ENCODE data around the gene PDE4D. TPM values are rescaled to one million over a fixed set of nuclear protein-coding genes. Genes with fewer than 3 reads are reported as not detected.

Gene PDE4D
- total and polyA plus RNA-seq, 2 donors (not counting 3 experiments of a cell fraction or from before 2014, with no cell fraction given) = 34.5 to 51.2 TPM

DNA sequence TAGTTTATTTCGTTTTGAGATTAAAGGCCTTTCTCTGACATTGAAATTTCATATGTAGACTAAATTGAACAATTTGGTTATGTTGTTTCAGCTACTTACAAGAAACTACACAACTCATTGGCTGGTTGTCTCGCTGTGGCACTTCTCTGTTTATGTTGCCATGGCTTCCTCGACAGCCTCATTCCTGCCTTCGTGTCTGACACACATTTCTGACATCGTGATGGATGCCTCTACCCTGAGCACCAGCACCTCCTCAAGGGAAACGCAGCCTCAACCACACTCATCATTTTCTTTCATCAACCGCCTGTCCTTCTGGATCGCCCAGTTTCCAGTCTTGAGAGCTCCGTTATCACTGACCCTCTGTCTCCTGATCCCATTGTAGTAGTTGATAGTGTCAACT is 562.8 kb downstream of the PDE4D start:
- H4K20me1 ChIP-seq (replicated peaks; ENCODE audit: control insufficient read depth, extremely low read depth, insufficient read depth, low read length) = no peaks in the 10 kb centered on the region
- H3K9me1 ChIP-seq (replicated peaks; ENCODE audit: control insufficient read depth, extremely low read depth, insufficient read depth, low read length) = no peaks in the 10 kb centered on the region
- TF ChIP-seq FOS (IDR thresholded peaks at IDR 0.05; ENCODE audit: borderline replicate concordance, insufficient read depth, low read length) (no peak), MYC (IDR thresholded peaks at IDR 0.05; ENCODE audit: low read depth, low read length) (no peak), MAX (IDR thresholded peaks at IDR 0.05; ENCODE audit: insufficient read depth, insufficient read length) (no peak), JUN (IDR thresholded peaks at IDR 0.05; ENCODE audit: borderline replicate concordance, insufficient read depth, insufficient read length, low read depth) (no peak), EZH2 (IDR thresholded peaks at IDR 0.05; ENCODE audit: borderline replicate concordance, low read depth, low read length, severe bottlenecking) (no peak), POLR2AphosphoS5 (IDR thresholded peaks at IDR 0.05; ENCODE audit: insufficient read depth, low read depth, low read length) (no peak), POLR2A (IDR thresholded peaks at IDR 0.05; ENCODE audit: low read depth, low read length) (no peak), GATA2 (IDR thresholded peaks at IDR 0.05; ENCODE audit: insufficient read depth, insufficient read length, low read depth, low read length) (no peak)
- TF ChIP-seq, protein P1, sequence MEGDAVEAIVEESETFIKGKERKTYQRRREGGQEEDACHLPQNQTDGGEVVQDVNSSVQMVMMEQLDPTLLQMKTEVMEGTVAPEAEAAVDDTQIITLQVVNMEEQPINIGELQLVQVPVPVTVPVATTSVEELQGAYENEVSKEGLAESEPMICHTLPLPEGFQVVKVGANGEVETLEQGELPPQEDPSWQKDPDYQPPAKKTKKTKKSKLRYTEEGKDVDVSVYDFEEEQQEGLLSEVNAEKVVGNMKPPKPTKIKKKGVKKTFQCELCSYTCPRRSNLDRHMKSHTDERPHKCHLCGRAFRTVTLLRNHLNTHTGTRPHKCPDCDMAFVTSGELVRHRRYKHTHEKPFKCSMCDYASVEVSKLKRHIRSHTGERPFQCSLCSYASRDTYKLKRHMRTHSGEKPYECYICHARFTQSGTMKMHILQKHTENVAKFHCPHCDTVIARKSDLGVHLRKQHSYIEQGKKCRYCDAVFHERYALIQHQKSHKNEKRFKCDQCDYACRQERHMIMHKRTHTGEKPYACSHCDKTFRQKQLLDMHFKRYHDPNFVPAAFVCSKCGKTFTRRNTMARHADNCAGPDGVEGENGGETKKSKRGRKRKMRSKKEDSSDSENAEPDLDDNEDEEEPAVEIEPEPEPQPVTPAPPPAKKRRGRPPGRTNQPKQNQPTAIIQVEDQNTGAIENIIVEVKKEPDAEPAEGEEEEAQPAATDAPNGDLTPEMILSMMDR (IDR thresholded peaks at IDR 0.05; ENCODE audit: extremely low read depth in 1 of 2, insufficient read depth in 1 of 2, low read depth in 1 of 2, low read length in 2 of 2) = no peak
- CTCF ChIA-PET = interaction anchor here (1.0 kb wide), 1 partner anchor 37 kb away, joined by 3 read pairs; no protein-coding TSS in a partner anchor
- no peak overlapping the region for H2AFZ ChIP-seq (ENCODE audit: low read depth, low read length)
- H3K9ac ChIP-seq (replicated peaks; ENCODE audit: extremely low read depth, insufficient read depth, low read length) = no peak overlapping the region
- dilution Hi-C loops (cut with MboI; ENCODE audit: extremely low pct_ligation_motif_present, low sequenced_read_pairs) = no loop called here
- H3K4me2 ChIP-seq (ENCODE audit: insufficient read depth, low read length) = no peak overlapping the region
- no peak overlapping the region for H3K27ac ChIP-seq (ENCODE audit: insufficient read depth, low read depth, low read length)
- H3K79me2 ChIP-seq (ENCODE audit: control insufficient read depth, insufficient read depth, low read length) = no peaks in the 10 kb centered on the region
- intact Hi-C loops (cut with micrococcal nuclease) = no loop called here
- H3K4me3 ChIP-seq (replicated peaks in 1 of 3; ENCODE audit: insufficient read depth in 1 of 3, low read depth in 1 of 3, low read length in 3 of 3) = no peak overlapping the region
- DNase-seq (ENCODE audit: low read depth, low spot score) = no peak
- FAIRE-seq = no peak
- no peaks in the 10 kb centered on the region for H3K9me3 ChIP-seq (replicated peaks; ENCODE audit: control insufficient read depth, insufficient read depth, low read length)
- no TSS peak for BruUV-seq (replicated peaks)
- H3K4me1 ChIP-seq (ENCODE audit: control insufficient read depth, extremely low read depth, insufficient read depth, low read length) = peaks cover 4% of the 10 kb centered on the region
- POLR2A ChIA-PET = no interaction called here
- no peaks in the 10 kb centered on the region for H3K36me3 ChIP-seq (ENCODE audit: control insufficient read depth in 2 of 2, extremely low read depth in 1 of 2, insufficient read depth in 2 of 2, low read length in 2 of 2)
- no peaks in the 10 kb centered on the region for H3K27me3 ChIP-seq (ENCODE audit: control insufficient read depth in 2 of 2, insufficient read depth in 2 of 2, low read length in 2 of 2)

Measured in endothelial cell of umbilical vein (primary cell).